Heart left ventricle (tissue), 16 donors: ENCODE measurements around the gene CELF5. TPM values are rescaled to one million over a fixed set of nuclear protein-coding genes. Genes with fewer than 3 reads are reported as not detected.
A peak's percentile ranks its signal among the peaks of the same experiment; 100 is the strongest.

Experiments used
- ATAC-seq, 4 donors: fragments of 200-7000 bp; cut with Tn5 transposase; one replicate each; pipeline ENCODE4 v1.9.1; 2020 to 2022; ENCODE audit warnings: moderate library complexity in 4 of 4, mild to moderate bottlenecking in 3 of 4, moderate number of reproducible peaks in 1 of 4
- DNase-seq, 5 donors: peaks; one replicate each; pipeline ENCODE4 v3.0.0-alpha.2; 2020
- H3K27ac ChIP-seq, 12 donors: fragments of 200-600 bp; sonication (generic) in 4 of 12; one replicate each; pipeline versions ENCODE4 v1.5.0 to v1.8.0; 2016 to 2022; ENCODE audit warnings: mild to moderate bottlenecking in 2 of 12
- H3K27me3 ChIP-seq, 9 donors: fragments of 200-600 bp; sonication (generic) in 2 of 9; one replicate each; pipeline versions ENCODE4 v1.5.1 to v1.8.0; 2016 to 2022; ENCODE audit warnings: mild to moderate bottlenecking in 3 of 9
- H3K36me3 ChIP-seq, 9 donors: fragments of 200-600 bp; sonication (generic) in 2 of 9; one replicate each; pipeline versions ENCODE4 v1.5.0 to v1.8.0; 2018 to 2022; ENCODE audit warnings: mild to moderate bottlenecking in 2 of 9
- H3K4me1 ChIP-seq, 12 donors: fragments of 200-600 bp; sonication (generic) in 4 of 12; one replicate each; pipeline versions ENCODE4 v1.5.0 to v1.8.0; 2016 to 2022; ENCODE audit warnings: mild to moderate bottlenecking in 3 of 12
- H3K4me3 ChIP-seq, 12 donors: fragments of 200-600 bp; sonication (generic) in 4 of 12; one replicate each; pipeline versions ENCODE4 v1.5.0 to v1.8.0; 2017 to 2022; ENCODE audit warnings: mild to moderate bottlenecking in 9 of 12, moderate library complexity in 4 of 12
- H3K9me3 ChIP-seq, 12 donors: fragments of 200-600 bp; sonication (generic) in 4 of 12; one replicate each; pipeline versions ENCODE4 v1.5.0 to v1.8.0; 2016 to 2022; ENCODE audit warnings: mild to moderate bottlenecking in 1 of 12
- CTCF ChIP-seq, 12 donors: fragments of 200-600 bp; sonication (generic) in 4 of 12; IDR thresholded peaks; one replicate each; pipeline versions ENCODE4 v1.5.0 to v1.8.0; 2018 to 2022; ENCODE audit warnings: antibody characterized with exemption in 12 of 12, mild to moderate bottlenecking in 5 of 12
- POLR2A ChIP-seq, 2 donors: fragments of 450-650 bp; IDR thresholded peaks; one replicate each; pipeline ENCODE4 v1.6.1; 2017; ENCODE audit warnings: antibody characterized with exemption in 2 of 2, mild to moderate bottlenecking in 2 of 2, moderate library complexity in 2 of 2
- WGBS, 4 donors: extraction: QIAGEN DNeasy Blood & Tissue Kit in 2 of 4; methylation state at CpG; one replicate each; pipeline versions ENCODE4 v1.1.5 to v1.1.7; 2013 to 2018; 5-methylcytosine and 5-hydroxymethylcytosine counted together
- intact Hi-C, 10 donors: fragments of 100-400 bp; cut with DNase I; formaldehyde crosslinking; loops; one replicate each; pipeline versions ENCODE4 v1.11.1 to v1.14.2; 2022
- polyA plus RNA-seq, 2 donors: library from polyadenylated mRNA; stranded (reverse); fragments of 200-250 nt; gene quantifications; one replicate each; pipeline ENCODE4 v1.2.3, GENCODE V29; 2013
- total RNA-seq, 9 donors: library from RNA; depleted of rRNA in 2 of 9; stranded (reverse); fragments of >200 nt in 2 of 9; fragmentation: NEBNext Ultra II Directional in 3 of 9; extraction: Animal tissue kit (Norgen Biotek cat#: 25700) in 3 of 9; gene quantifications; one replicate each; pipeline versions ENCODE4 v1.1.0 to v1.2.4, GENCODE V29; 2016 to 2023
- donor health status: ischemic (EF 13 %, LVEDD 7.1; RV severe dilation, severe dysfunction).
- donor health status: healthy with polysubstance abuse.
- donor health status: DM: no; HTN: yes; CAD: no.
- donor health status: DM: no; HTN: no; CAD: no.
- donor health status: ischemic (EF 25% LVEDD 6.9; RV normal size, moderate dysfunction).
- donor health status: ischemic (EF 25% LVEDD 5.7; RV mildly dilated, moderate dysfunction).
- donor health status: healthy.
- donor health status: DM: yes; HTN: yes; CAD: no.
- donor health status: ischemic (EF 35%, LVEDD 5.7; RV mildly dilated, moderate dysfunction).
- donor health status: nonischemic (EF 11% LVEDD 7.7; RV severe dilation, severe dysfunction).
- donor health status: DM: yes; HTN: yes; CAD: no.
- donor health status: PGD.
- donor health status: ischemic (EF 29% LVEDD 5.4; RV normal size, mild dysfunction).
- donor health status: nonischemic (EF 23%, LVEDD 6.1; RV moderate dilation, normal function).

The CELF5 gene
- total and polyA plus RNA-seq, 11 donors, result not detected

- WGBS, 4 donors, result 80 to 82% (median 81%) methylated on average over 6 of the region's 6 CpGs
- ATAC-seq, result no peak
Measured at GRCh38 chr19:3322199-3322978, 97.9 kb downstream of the CELF5 start.

GRCh38 chr19:3323026-3323425 is 98.6 kb downstream of the CELF5 start:
- DNase-seq, result no peak
- Histone ChIP-seq H3K36me3 (no peaks in the 10 kb centered on the region), H3K4me1 (no peaks in the 10 kb centered on the region), H3K27ac (no peak overlapping the region), H3K4me3 (no peak overlapping the region), H3K27me3 (peaks cover 8 to 33% (median 18%) of the 10 kb centered on the region in 9 donors), H3K9me3 (peaks cover 0 to 4% (median 0%) of the 10 kb centered on the region in 12 donors)
- TF ChIP-seq POLR2A (IDR thresholded peaks at IDR 0.05) (no peak), CTCF (IDR thresholded peaks at IDR 0.05) (no peak)
- no peak for ATAC-seq
- 31 to 63% (median 41%) methylated on average over 1 to 2 of the region's 2 CpGs for WGBS, 4 donors
- intact Hi-C loops, result loop anchor here in 1 of 10 donors (5.0 kb wide), 1 partner anchor 154 kb away; no protein-coding TSS in a partner anchor

More at GRCh38 chr19:3322199-3322978, 97.9 kb downstream of the CELF5 start:
- Histone ChIP-seq H3K9me3 (peaks cover 0 to 4% (median 0%) of the 10 kb centered on the region in 12 donors), H3K27ac (no peak overlapping the region), H3K27me3 (peaks cover 8 to 36% (median 18%) of the 10 kb centered on the region in 9 donors), H3K4me3 (no peak overlapping the region), H3K4me1 (no peaks in the 10 kb centered on the region), H3K36me3 (no peaks in the 10 kb centered on the region)
- intact Hi-C loops, result loop anchor here in 1 of 10 donors (5.0 kb wide), 1 partner anchor 155 kb away; no protein-coding TSS in a partner anchor
- DNase-seq, result peak in 1 of 5 donors; percentile 3
- no peak for TF ChIP-seq CTCF (IDR thresholded peaks at IDR 0.05)
- no peak for TF ChIP-seq POLR2A (IDR thresholded peaks at IDR 0.05)

GRCh38 chr19:3323658-3324057 is 99.2 kb downstream of the CELF5 start:
- H3K27me3 ChIP-seq, result peaks cover 8 to 29% (median 18%) of the 10 kb centered on the region in 9 donors
- intact Hi-C loops, result loop anchor here in 3 of 10 donors (1.0 to 5.0 kb wide), 3 partner anchors 149 to 154 kb away; no protein-coding TSS in a partner anchor
- DNase-seq (no peak), ATAC-seq (no peak)
- no peaks in the 10 kb centered on the region for H3K4me1 ChIP-seq
- no peak overlapping the region for H3K4me3 ChIP-seq
- H3K9me3 ChIP-seq, result peaks cover 0 to 4% (median 0%) of the 10 kb centered on the region in 12 donors
- H3K27ac ChIP-seq, result no peak overlapping the region
- TF ChIP-seq CTCF (IDR thresholded peaks at IDR 0.05), result no peak
- no peak for TF ChIP-seq POLR2A (IDR thresholded peaks at IDR 0.05)
- 37 to 57% (median 44%) methylated on average over 2 of the region's 2 CpGs for WGBS, 4 donors
- no peaks in the 10 kb centered on the region for H3K36me3 ChIP-seq

GRCh38 chr19:3324405-3324856 is 100.0 kb downstream of the CELF5 start:
- H3K36me3 ChIP-seq, result no peaks in the 10 kb centered on the region
- H3K4me1 ChIP-seq, result no peaks in the 10 kb centered on the region
- no peak overlapping the region for H3K4me3 ChIP-seq
- ATAC-seq, result peak in 3 of 4 donors; percentile 47 to 49 (median 48)
- H3K9me3 ChIP-seq, result peaks cover 0 to 4% (median 0%) of the 10 kb centered on the region in 12 donors
- DNase-seq, result peak in 3 of 5 donors; percentile 28 to 78 (median 44)
- TF ChIP-seq CTCF (IDR thresholded peaks at IDR 0.05) (peak; percentile 45 to 71 (median 60)), POLR2A (IDR thresholded peaks at IDR 0.05) (no peak)
- WGBS, 4 donors, result 42 to 44% (median 42%) methylated on average over 5 of the region's 5 CpGs
- intact Hi-C loops, result loop anchor here in 3 of 10 donors (1.0 to 5.0 kb wide), 3 partner anchors 148 to 153 kb away; no protein-coding TSS in a partner anchor
- peaks cover 8 to 23% (median 17%) of the 10 kb centered on the region in 9 donors for H3K27me3 ChIP-seq
- H3K27ac ChIP-seq, result no peak overlapping the region
